ENCODE data around the gene CTSZ. TPM values are rescaled to one million over a fixed set of nuclear protein-coding genes. Genes with fewer than 3 reads are reported as not detected.
A peak's percentile ranks its signal among the peaks of the same experiment; 100 is the strongest.

Gene CTSZ
- total RNA-seq, 1 experiment from 2014 or later = 349 TPM

GRCh38 chr20:59033093-59033492 lies 26.0 kb upstream of the CTSZ start:
- in situ Hi-C loops (cut with HindIII; ENCODE audit: low pct_unique_long_range_greater_than_20kb, low sequenced_read_pairs) = no loop called here
- no peak for DNase-seq (ENCODE audit: low read depth)

- no peak for DNase-seq (ENCODE audit: low read depth)
- in situ Hi-C loops (cut with HindIII; ENCODE audit: low pct_unique_long_range_greater_than_20kb, low sequenced_read_pairs) = no loop called here
Measured at GRCh38 chr20:59032713-59033059, 25.6 kb upstream of the CTSZ start.

- in situ Hi-C loops (cut with HindIII; ENCODE audit: low pct_unique_long_range_greater_than_20kb, low sequenced_read_pairs) = no loop called here
- peak; percentile 97 for DNase-seq (ENCODE audit: low read depth)
Measured at GRCh38 chr20:59032023-59032712, 25.1 kb upstream of the CTSZ start, which contains the start of gene ATP5F1E. Gene ATP5F1E (minus strand): TSS chr20:59032335. CDS start chr20:59032251, 84 bp downstream.

- in situ Hi-C loops (cut with HindIII; ENCODE audit: low pct_unique_long_range_greater_than_20kb, low sequenced_read_pairs) = no loop called here
Measured at GRCh38 chr20:59031564-59032022, 24.5 kb upstream of the CTSZ start.

GRCh38 chr20:59030911-59031563 lies 24.0 kb upstream of the CTSZ start:
- in situ Hi-C loops (cut with HindIII; ENCODE audit: low pct_unique_long_range_greater_than_20kb, low sequenced_read_pairs) = no loop called here
- no peak for DNase-seq (ENCODE audit: low read depth)

More at GRCh38 chr20:59031564-59032022, 24.5 kb upstream of the CTSZ start:
- no peak for DNase-seq (ENCODE audit: low read depth)

- no peak for DNase-seq (ENCODE audit: low read depth)
- in situ Hi-C loops (cut with HindIII; ENCODE audit: low pct_unique_long_range_greater_than_20kb, low sequenced_read_pairs) = no loop called here
Measured at GRCh38 chr20:59028812-59029211, 21.8 kb upstream of the CTSZ start.

- DNase-seq (ENCODE audit: low read depth) = no peak
- in situ Hi-C loops (cut with HindIII; ENCODE audit: low pct_unique_long_range_greater_than_20kb, low sequenced_read_pairs) = no loop called here
Measured at GRCh38 chr20:59027741-59028320, 20.8 kb upstream of the CTSZ start.

GRCh38 chr20:59026904-59027740 lies 20.1 kb upstream of the CTSZ start:
- no peak for DNase-seq (ENCODE audit: low read depth)
- in situ Hi-C loops (cut with HindIII; ENCODE audit: low pct_unique_long_range_greater_than_20kb, low sequenced_read_pairs) = no loop called here

GRCh38 chr20:59025511-59025910 lies 18.5 kb upstream of the CTSZ start:
- in situ Hi-C loops (cut with HindIII; ENCODE audit: low pct_unique_long_range_greater_than_20kb, low sequenced_read_pairs) = no loop called here
- DNase-seq (ENCODE audit: low read depth) = no peak

GRCh38 chr20:59025086-59025485 lies 18.0 kb upstream of the CTSZ start:
- DNase-seq (ENCODE audit: low read depth) = no peak
- in situ Hi-C loops (cut with HindIII; ENCODE audit: low pct_unique_long_range_greater_than_20kb, low sequenced_read_pairs) = no loop called here

GRCh38 chr20:59024111-59024530 lies 17.1 kb upstream of the CTSZ start:
- in situ Hi-C loops (cut with HindIII; ENCODE audit: low pct_unique_long_range_greater_than_20kb, low sequenced_read_pairs) = no loop called here
- DNase-seq (ENCODE audit: low read depth) = no peak

- in situ Hi-C loops (cut with HindIII; ENCODE audit: low pct_unique_long_range_greater_than_20kb, low sequenced_read_pairs) = no loop called here
- no peak for DNase-seq (ENCODE audit: low read depth)
Measured at GRCh38 chr20:59023616-59024015, 16.6 kb upstream of the CTSZ start.

GRCh38 chr20:59022754-59023153 lies 15.7 kb upstream of the CTSZ start:
- DNase-seq (ENCODE audit: low read depth) = no peak
- in situ Hi-C loops (cut with HindIII; ENCODE audit: low pct_unique_long_range_greater_than_20kb, low sequenced_read_pairs) = no loop called here

GRCh38 chr20:59020938-59021551 lies 14.0 kb upstream of the CTSZ start:
- in situ Hi-C loops (cut with HindIII; ENCODE audit: low pct_unique_long_range_greater_than_20kb, low sequenced_read_pairs) = no loop called here

GRCh38 chr20:59019217-59019616 lies 12.2 kb upstream of the CTSZ start, which contains the start of gene TUBB1:
Gene TUBB1 (plus strand): TSS chr20:59019429. CDS start chr20:59019523, 94 bp downstream.
- in situ Hi-C loops (cut with HindIII; ENCODE audit: low pct_unique_long_range_greater_than_20kb, low sequenced_read_pairs) = no loop called here

More at GRCh38 chr20:59020938-59021551, 14.0 kb upstream of the CTSZ start:
- DNase-seq (ENCODE audit: low read depth) = no peak

GRCh38 chr20:59018817-59019216 lies 11.8 kb upstream of the CTSZ start:
- in situ Hi-C loops (cut with HindIII; ENCODE audit: low pct_unique_long_range_greater_than_20kb, low sequenced_read_pairs) = no loop called here

More at GRCh38 chr20:59019217-59019616, 12.2 kb upstream of the CTSZ start, which contains the start of gene TUBB1:
- DNase-seq (ENCODE audit: low read depth) = no peak

GRCh38 chr20:59017493-59018231 lies 10.6 kb upstream of the CTSZ start:
- in situ Hi-C loops (cut with HindIII; ENCODE audit: low pct_unique_long_range_greater_than_20kb, low sequenced_read_pairs) = no loop called here
- no peak for DNase-seq (ENCODE audit: low read depth)

More at GRCh38 chr20:59018817-59019216, 11.8 kb upstream of the CTSZ start:
- DNase-seq (ENCODE audit: low read depth) = no peak
